Stimulated activated CD4-positive, alpha-beta T cell treated with anti-CD3 and anti-CD28 coated beads, Interleukin-4, amount 100 ng/mL, for 4 hours (primary cell): Measurements from ENCODE around the gene AJUBA.

Source experiments
- DNase-seq, 2 experiments: peaks; one replicate each; pipeline ENCODE4 v3.0.0-alpha.2; 2020

AJUBA gene

GRCh38 chr14:22929961-22930364 lies 52.4 kb downstream of the AJUBA start:
- DNase-seq: no peak

- DNase-seq: peak; percentile 93 to 98
Measured at GRCh38 chr14:22929104-22929960, 53.0 kb downstream of the AJUBA start, which contains the start of gene PRMT5. Gene PRMT5, minus strand, starts transcription at chr14:22929376. Its CDS starts 15 bp downstream, at chr14:22929361.

GRCh38 chr14:22928237-22929103 lies 53.9 kb downstream of the AJUBA start:
- no peak for DNase-seq

GRCh38 chr14:22926316-22926715 lies 56.0 kb downstream of the AJUBA start:
- no peak for DNase-seq

GRCh38 chr14:22925513-22925912 lies 56.8 kb downstream of the AJUBA start:
- no peak for DNase-seq

- no peak for DNase-seq
Measured at GRCh38 chr14:22923746-22924145, 58.6 kb downstream of the AJUBA start.

GRCh38 chr14:22922294-22922693 lies 60.1 kb downstream of the AJUBA start:
- no peak for DNase-seq
